A673 (cell line): ENCODE measurements around the gene KRTAP10-10.
"Not testable (repeated sequence)": the region's sequence is repeated elsewhere in the genome, so short reads cannot be mapped to it uniquely, and the experiment has no call there.

Experiments
- CTCF ChIP-seq: fragments of 300-800, 200-600 bp; sonication (generic); conservative IDR thresholded peaks from 2 replicates; pipeline ENCODE4 v1.5.1; 2017; ENCODE audit warnings: low read depth, mild to moderate bottlenecking, antibody characterized with exemption, low read length, moderate library complexity, mixed read lengths
- EZH2 ChIP-seq: fragments of 200-600 bp; sonication (generic); IDR thresholded peaks from 2 replicates; pipeline ENCODE4 v1.6.1; 2017; ENCODE audit warnings: borderline replicate concordance, low read depth, mild to moderate bottlenecking, mixed read lengths, antibody characterized with exemption, low read length; ENCODE audit not compliant: poor library complexity, severe bottlenecking

GRCh38 chr21:44685050-44685449 lies 47.9 kb downstream of the KRTAP10-10 start:
- TF ChIP-seq CTCF, EZH2: not testable (repeated sequence)
